CD4-positive, alpha-beta T cell treated with Interleukin-15 for 4 hours (primary cell): ENCODE results near the gene RTTN.
A peak's percentile ranks its signal among the peaks of the same experiment; 100 is the strongest.

Experiments
- DNase-seq: peaks from one replicate; pipeline ENCODE4 v3.0.0-alpha.2; 2020; ENCODE audit warnings: low spot score

The RTTN gene

DNA sequence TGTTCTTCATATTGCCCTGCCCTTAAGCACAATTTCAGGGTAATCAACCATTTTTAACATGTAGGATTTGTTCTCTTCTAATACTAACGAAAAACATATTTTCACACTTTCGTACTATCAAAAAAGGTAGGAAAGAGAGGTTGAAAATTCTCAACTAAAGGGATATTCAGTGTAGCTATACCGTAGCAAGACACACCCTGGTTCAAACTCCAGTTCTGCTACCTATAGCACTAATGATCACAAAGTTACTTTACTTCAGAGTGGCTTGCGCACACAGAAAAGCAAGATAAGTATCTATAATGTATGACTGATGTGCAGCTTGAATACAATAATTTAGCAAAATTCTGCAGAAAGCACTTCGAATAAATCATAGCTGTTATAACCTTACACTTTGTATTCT lies 132.1 kb downstream of the RTTN start:
- DNase-seq, result no peak

DNA sequence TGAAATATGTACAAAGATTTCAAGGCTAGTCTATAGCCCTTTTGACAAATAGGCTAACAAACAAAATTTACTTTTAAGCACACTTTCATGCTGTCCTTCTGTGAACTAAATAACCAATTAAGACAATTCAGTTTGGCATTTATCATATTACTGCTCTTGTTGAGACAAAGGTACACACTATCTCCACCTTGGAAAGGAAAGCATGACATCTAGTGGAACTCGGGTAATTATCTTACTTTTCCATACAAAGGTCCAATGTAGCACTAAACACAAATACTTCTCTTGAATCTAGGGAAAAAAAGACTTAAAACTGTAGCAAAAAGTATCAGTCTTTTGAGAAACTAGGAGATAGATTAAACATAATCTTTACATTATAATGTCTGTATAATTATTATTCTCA lies 132.8 kb downstream of the RTTN start:
- peak; percentile 24 for DNase-seq

DNA sequence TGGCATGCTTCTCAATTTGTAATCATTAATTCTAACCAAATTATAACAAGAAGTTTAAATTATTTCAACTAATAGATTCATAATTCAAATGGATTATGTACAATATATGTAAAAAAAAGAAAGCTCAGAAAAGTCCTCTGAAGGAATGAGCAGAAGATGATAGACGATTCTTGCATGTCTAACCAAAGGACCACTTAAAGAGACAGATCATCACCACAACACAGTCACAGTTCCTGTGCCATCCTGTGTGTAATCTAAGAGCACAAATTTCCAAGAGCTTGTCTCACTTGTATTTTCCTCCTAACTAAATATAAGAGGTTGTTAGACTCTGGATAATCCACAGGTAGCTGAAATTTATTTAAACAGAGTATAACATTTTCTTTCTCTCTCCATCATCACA lies 135.5 kb downstream of the RTTN start:
- no peak for DNase-seq

DNA sequence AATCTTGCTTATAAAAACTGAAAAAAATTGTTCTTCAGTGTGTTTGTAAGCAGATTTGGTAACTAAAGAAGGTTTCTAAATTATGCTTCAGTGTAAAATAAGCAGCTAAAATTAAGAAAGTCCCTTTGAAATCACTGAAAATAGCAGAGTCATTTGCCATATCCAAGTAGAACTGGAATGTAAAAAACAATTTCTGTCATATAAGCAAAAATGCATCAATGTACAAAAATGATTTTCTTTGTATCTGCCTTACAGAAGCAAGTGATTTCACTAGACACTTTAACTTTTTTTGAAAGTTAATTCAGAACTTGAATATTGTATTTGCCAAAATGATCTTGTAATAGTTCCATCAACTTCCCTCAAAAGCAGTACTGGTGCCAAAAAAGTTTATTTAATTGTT lies 136.1 kb downstream of the RTTN start:
- no peak for DNase-seq

DNA sequence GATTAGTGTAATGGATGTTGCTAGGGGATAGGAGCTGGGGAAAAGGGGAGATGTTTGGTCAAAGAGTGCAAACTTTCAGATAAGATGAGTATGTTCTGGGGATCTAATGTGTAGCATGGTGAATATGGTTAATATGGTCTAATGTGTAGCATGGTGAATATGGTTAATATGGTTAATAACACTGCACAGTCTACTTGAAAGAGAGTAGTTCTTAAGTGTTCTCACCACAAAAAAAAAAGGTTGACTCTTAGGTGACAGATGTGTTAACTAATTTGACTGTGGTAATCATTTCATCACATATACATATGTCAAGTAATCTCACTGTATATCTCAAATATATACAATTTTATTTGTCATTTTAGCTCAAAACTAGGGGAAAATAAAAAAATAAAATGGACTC lies 136.5 kb downstream of the RTTN start:
- DNase-seq, result no peak

DNA sequence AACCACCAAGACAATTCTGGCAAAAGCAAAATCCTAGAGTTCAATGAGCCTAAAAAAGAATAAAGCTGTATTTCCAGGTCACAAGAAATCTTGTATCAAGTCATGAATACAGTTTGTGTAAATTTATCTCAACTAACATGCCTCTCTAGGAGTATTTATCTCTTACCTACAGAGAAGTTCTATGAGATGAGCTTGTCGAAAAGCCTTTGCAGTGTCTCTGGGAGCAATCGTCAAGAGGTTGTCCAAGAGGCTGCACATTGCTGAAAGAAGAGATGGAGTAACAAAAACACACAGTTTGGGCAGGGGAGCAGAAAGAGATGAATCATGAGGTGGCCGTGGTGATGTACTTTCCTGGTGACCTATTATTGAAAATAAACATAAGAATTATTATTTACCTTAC lies 145.8 kb downstream of the RTTN start:
- no peak for DNase-seq

DNA sequence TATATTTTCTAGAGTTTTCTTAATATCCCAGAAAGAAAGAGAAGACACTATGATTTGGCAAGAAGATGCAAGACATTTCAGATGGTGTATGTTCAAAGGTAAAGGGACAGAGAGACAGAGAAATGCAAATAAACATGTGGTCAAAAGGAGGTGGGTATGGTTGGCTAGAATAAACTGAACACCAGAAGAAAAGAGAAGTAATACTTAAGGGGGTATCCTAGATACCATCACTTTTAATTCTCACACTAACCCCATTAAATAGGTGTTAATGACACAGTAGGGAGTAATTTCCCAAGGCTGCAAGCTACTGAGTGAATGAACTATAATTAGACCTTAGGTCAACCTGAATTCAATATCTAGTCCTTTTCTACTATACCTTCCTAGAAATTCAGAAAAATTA lies 146.6 kb downstream of the RTTN start:
- no peak for DNase-seq

DNA sequence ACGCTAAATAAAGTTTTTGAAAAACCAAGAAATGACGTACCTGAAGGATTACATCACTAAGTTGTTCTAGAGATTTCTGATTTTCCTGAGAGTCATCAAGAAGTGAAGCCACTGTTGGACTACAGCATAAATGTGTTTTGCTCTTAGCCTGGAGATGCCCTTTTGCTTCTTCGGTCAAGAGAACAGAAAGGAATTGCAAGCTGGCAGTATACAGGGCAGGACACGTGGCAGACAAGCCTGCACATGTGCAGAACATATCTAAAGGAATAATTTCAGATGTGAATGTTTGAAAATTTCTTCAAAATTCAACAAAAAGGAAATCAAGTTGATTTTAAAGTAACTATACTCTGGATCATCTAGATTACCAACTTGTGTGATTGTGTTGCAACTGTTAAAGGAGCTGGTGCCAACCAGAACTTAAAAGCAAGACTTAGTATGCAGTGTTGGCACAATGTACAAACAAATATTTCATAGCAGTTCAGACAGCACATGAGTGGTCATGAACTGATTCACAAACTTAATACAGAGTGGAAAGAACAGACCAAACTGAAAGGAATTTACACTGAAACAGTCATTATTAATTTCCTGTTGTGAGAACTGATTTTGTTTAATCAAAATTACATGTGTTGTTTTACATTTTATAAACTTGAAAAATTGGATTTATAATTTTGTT lies 157.4 kb downstream of the RTTN start:
- DNase-seq, result no peak

DNA sequence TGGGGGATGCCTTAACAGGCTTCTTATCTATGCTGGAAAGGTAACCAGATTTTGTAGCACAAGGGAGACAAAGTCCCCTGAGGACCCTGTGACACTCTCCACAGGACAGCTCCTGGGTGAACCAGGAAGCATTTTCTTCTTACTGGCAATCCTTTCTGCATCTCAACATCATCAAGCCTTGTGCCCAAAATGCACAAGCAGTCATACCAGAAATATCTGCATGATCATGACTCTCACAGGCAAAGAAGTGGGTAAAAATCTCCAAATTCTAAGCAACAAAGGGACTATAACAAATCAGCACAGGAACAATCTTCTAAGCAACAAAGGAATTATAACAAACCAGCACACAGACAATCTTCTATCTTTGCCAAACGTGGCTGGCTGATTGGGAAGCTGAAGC lies 158.7 kb downstream of the RTTN start:
- no peak for DNase-seq

DNA sequence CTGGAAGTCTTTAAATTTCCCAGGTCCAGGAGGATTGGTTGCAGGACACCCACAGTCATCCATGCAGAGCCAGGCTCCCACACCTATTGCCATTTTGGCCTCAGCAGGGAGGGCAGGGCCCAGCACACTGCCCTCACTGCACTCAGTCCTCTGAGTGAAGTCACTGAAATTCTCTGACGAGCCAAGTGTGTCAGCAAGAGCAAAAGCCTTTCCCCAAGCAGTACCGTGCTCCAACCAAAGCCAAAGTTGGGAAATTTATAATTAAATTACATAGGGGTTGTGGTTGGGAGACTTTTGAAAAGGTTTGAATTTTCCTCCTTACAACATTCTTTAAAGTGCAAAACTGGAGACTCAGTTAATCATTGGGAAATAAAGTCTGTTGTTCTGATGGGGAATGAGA lies 159.3 kb downstream of the RTTN start:
- DNase-seq, result no peak

DNA sequence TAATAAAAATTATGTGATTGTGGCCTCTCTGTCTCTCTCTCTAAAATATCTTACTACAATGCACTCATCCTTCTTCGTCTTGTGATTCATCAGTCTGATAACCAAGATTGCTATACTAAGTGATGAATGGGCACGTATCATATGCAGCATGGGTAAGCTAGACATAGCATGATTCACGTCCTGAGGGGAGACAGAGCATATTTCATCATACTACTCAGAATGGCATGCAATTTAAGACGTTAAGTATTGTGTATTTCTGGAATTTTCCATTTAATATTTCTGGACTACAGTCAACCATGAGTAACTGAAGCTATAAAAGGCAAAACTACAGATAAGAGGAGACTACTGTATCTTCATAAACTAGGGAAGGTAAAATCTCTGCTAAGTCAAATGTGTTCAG lies 160.9 kb downstream of the RTTN start:
- no peak for DNase-seq

DNA sequence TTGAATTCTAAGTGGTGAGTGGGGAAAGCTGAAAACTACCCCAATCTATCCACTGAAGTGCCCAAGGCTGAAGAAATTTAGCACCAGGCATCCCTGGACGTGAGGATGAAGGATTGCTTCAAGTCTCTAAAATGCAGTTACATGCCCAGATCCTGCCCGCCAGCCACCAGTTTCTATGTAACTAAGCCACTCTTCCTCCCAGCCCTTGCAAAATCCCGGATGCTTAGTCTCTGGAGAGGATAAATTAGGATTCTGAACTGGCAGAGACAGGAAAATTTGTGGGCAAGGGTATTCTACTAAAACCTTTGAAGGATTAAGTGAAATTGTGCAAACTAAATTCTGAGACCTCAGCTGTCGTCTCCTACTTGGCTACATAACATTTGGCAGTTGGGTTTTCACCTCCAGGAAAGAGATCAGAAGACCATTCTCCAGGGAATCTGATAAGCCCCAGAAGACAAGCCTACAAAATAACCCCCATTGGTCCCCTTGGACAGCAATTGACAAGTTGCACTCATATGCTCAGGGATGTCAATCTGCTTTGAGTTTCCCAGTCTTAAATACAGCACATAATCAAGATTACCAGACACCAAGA lies 163.9 kb downstream of the RTTN start:
- no peak for DNase-seq

DNA sequence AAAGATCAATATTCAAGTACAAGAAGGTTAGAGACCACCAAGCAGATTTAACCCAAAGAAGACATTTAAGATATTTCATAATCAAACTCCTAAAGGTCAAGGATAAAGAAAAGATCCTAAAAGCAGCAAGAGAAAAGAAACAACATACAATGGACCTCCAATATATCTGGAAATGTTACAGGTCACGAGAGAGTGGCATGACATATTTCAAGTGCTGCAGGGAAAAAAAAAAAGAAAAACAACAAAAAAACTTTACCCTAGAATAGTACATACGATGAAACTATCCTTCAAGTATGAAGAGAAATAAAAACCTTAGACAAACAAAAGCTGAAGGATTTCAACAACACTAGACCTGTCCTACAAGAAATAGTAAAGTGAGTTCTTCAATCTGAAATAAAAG lies 166.3 kb downstream of the RTTN start:
- no peak for DNase-seq

DNA sequence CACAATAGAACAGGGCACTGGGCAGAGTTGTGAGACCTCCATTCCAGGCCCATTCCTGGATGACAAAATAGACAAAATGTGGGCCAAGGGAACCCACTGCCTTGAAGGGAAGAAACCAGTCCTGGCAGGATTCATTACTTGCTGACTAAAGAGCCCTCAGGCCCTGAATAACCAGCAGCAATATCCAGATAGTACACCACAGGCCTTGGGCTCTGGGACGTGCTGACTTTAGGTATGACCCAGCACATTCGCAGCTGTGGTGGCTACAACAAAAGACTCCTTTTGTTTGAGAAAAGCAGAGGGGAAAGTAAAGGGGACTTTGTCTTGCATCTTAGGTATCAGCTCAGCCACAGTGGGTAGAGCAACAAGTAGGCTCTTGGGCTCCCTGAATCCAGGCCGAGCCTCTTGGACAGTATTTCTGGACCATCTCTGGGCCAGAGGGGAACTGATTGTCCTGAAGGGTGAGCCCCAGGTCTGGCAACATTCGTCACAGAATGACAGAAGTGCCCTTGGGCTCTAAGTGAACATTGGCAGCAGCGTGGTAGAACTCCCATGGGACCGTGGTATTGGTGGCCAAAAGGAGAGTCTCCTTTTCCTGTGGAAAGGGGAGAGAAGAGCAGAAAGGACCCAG lies 167.9 kb downstream of the RTTN start:
- DNase-seq, result no peak

DNA sequence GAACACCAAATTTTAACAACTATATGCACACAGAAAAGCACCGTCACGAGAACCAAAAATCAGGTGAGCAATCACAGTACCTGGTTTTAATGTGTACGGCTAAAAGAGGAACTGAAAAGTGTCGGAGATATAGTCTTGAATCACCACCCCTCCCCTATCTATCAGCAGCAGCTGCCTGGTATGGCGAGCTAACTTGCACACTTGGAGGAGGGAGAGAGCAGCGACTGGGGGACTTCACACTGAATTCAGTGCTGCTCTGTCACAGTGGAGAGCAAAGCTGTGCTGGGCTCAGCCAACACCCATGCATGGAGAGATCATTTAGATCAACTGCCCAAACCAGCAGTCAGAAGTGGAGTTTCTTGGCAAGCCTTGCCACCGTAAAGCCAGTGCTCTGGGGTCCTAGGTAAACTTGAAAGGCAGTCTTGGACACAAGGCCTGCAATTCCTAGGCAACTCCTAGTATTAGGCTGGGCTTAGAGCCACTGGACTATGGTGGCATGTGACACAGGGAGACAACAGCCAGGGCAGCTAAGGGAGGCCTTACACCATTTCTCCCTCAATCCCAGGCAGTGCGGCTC lies 168.6 kb downstream of the RTTN start:
- no peak for DNase-seq

DNA sequence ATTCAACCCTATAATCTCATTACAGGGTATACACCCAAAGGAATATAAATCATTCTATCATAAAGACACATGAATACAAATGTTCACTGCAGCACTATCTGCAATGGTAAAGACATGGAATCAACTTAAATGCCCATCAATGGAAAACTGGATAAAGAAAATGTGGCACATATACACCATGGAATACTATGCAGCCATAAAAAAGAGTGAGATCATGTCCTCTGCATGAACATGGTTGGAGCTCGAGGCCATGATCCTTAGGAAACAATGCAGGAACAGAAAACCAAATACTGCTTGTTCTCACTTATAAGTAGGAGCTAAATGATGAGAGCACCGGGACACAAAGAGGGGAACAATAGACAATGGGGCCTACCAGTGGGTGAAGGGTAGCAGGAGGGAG lies 169.3 kb downstream of the RTTN start:
- no peak for DNase-seq

DNA sequence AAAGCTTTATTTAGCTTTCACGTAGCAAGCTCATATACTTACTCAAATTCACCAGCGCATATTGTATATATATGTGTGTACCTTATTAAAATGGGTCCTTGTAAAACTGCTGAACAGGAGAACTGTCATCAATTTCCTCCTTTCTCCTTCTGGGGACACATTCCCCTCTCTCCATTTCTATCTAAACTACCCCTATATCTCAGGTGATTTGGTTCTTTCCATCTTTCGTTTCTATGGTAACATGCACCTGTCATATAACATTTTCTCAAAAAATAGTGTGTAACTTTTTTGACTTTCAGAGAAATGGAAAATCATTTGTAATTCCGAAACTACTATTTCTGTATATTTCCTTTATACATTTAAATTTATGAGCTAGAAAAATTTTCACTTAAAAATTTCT lies 174.3 kb downstream of the RTTN start:
- DNase-seq, result no peak

DNA sequence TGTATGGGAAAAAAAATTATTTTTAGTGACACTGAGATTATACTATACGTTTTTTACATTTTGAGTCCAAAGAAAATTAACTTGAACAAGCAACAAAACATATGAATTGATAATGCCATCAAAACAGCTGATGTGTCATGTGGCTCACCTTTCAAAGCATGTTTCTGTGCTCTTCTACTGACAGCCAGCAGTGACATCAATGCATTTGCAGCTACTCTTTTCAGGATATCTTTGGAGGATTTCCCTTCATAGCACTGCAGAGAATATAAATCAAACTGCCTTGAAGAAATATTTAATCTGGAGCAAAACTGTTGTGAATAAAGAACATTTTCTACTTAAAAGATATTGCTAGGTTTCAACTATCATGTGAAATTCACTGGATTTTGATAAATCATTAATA lies 174.8 kb downstream of the RTTN start:
- no peak for DNase-seq

DNA sequence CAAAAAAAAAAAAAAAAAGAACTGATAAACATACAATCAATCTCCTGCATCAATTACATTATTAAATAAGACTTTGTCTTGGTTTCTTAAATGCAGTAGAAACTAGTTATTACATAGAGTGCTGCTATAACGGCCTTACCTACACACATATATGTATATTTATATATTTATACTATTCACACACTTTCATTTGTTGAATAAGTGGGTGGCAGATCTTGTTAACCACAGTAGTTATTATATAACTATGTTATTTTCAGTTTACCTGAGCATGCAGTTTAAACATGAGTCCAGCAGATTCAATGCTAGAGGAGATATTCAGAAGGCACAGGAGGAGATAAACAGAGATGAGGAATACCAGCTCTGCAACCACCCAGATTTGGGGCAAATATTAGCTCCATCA lies 176.3 kb downstream of the RTTN start:
- no peak for DNase-seq

DNA sequence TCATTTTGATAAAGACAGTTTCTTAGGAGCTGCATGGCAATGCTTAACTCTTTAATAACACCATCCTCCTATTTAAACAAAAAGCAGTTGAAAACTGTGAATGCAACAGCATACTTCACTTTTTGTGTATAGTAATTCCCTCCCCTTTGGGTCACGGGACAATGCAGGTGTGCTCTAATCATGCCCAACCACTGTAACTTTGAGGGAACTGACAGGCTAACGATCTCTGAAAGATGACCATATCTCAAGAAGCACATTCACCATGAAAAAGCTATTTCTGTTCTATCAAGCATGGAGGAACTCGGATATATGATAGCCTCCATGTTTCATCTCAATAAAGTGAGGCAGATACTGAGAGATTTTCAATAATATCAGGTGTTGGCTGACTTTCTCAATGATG lies 176.8 kb downstream of the RTTN start:
- DNase-seq, result no peak

DNA sequence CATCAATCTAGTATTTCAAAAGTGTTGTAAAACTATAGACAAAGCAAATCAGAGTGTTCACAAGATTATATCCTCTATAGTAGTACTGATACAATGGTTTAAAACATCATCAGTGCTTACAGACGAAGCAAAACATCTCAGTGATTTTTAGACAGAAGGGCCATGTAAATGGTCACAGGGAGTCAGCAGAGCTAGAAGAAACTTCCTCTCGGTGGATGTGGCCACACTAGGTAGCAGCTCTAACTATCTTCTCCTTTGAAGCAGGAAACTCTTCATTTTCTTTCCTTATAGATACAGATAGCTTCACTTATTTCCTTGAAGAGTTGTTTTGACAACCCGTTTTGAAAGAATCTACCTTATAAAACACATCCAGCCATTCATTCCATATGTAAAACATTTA lies 177.4 kb downstream of the RTTN start:
- no peak for DNase-seq

DNA sequence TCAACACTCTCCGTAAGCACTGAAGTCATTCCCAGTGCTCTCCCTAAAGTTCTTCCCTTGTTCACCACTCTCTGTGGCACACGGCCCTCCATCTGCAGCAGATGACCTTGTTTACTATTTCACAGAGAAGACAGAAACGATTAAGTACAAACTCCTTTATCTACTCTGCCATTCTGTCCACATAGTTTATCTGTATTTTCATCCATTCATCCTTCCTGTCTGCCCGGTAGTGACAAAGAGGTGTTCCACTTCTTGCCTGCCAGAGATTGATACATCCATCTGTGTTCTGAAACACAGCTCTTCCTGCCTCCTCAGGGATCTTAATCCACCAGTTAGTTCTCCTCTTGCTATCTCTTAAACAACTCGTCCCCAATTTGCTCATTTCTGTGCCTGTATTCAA lies 179.9 kb downstream of the RTTN start:
- no peak for DNase-seq

DNA sequence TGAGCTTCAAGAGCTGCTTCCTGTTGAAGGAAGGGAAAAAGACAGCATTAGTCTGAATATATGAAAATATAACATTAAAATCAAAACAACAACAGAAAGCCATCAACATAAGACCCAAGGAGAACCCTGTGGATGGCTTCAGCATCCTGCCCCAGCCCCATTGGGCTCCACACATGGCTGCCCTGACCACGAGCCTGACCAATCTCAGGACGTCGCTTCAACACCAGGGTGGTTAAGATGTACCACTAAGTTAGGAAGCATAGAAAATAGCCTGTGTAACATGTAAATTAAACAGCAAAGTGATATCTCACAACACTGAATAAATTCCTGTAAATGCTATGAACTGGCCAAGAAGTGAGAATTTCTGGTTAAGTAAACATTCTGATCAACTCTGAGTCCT lies 180.7 kb downstream of the RTTN start:
- DNase-seq, result no peak

DNA sequence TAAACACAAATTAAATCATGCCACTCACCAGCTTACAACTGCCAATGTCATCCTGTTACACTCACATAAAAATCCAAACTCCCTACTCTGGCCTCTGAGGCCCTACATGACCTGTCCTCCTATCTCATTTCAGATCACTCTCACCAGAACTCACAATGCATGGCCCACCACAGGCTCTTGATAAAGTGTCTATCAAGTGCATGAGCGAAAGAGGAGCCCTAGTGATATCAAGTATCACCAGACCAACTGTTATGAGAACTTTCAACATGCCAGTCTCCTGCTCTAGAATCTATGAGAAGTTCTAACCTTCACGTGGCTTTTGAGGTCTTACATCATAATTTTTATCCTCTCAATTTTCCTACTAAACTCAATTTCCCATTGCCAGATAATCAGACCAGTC lies 181.4 kb downstream of the RTTN start:
- no peak for DNase-seq
